ENCODE data around the gene SPTLC2.
A peak's percentile ranks its signal among the peaks of the same experiment; 100 is the strongest.
"Not testable (repeated sequence)": the region's sequence is repeated elsewhere in the genome, so short reads cannot be mapped to it uniquely, and the experiment has no call there.

SPTLC2 gene

DNA sequence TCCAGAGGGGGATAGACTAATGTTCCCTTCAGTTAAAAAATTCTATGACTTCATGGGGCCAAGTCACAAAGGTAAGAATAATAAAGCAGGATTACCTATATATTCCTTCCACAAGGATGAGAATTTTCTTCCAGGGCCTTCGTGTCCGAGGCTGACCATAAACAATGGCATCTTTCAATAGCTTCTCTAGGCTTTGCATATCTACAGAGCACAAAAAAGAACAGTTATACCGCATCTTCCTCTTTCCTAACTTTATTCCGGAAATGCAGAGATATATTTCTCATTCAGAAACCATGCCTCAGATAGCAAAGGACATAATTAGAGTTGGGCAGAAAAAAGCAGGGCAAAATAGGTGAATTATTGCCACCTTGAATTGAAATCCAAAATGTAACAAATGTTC is 59.5 kb downstream of the SPTLC2 start:
- Histone ChIP-seq H3K9me3 (no peaks in the 10 kb centered on the region), H4K20me1 (no peaks in the 10 kb centered on the region), H3K4me1 (peaks cover 8% of the 10 kb centered on the region; the same call in 1 of the 2 replicates), H3K27me3 (no peaks in the 10 kb centered on the region), H3K9ac (no peak overlapping the region), H3K4me3 (no peak overlapping the region), H3K27ac (no peak overlapping the region), H3K36me3 (peaks cover 68% of the 10 kb centered on the region), H3K4me2 (no peak overlapping the region)
- no peak for TF ChIP-seq Cebpa-rat (IDR thresholded peaks at IDR 0.05)

DNA sequence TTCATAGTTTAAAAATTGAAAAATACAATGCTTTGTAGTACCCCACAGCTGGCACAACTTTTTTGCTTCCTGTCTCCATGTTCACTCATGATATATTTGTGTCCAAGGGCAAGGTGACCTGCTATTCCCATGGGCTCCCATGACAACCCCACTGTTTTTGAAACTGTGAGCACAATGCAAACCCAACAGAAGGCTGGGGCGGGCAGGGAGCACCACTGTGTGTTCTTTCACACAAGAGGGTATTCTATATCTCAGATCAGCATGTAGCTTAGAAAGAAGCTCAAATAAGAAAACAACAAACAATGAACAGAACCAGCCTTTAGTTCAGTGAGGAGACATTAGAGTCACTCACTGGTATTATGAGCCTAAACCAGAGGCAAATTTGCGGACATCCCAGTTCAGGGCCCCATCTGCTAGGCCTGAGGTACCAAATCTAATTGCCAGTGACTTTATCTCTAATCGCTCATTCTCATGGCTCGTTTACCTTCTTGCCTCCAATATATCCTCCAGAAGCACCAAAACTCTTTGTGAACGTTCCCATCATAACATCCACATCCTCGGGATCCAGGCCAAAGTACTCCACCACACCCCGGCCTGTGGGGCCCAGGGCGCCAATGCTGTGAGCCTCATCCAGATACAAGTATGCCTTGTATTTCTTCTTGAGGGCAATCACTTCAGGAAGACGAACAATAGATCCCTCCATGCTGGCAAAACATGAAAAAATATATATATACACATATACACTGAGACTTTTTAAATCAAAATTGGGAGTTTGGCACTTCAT is 61.4 kb downstream of the SPTLC2 start:
- Histone ChIP-seq H3K9ac (no peak overlapping the region), H3K4me1 (peaks cover 8% of the 10 kb centered on the region; the same call in 1 of the 2 replicates), H3K4me2 (no peak overlapping the region), H4K20me1 (no peaks in the 10 kb centered on the region), H3K27me3 (no peaks in the 10 kb centered on the region), H3K9me3 (no peaks in the 10 kb centered on the region), H3K27ac (no peak overlapping the region), H3K4me3 (no peak overlapping the region), H3K36me3 (peaks cover 67% of the 10 kb centered on the region)
- TF ChIP-seq Cebpa-rat (IDR thresholded peaks at IDR 0.05): no peak

DNA sequence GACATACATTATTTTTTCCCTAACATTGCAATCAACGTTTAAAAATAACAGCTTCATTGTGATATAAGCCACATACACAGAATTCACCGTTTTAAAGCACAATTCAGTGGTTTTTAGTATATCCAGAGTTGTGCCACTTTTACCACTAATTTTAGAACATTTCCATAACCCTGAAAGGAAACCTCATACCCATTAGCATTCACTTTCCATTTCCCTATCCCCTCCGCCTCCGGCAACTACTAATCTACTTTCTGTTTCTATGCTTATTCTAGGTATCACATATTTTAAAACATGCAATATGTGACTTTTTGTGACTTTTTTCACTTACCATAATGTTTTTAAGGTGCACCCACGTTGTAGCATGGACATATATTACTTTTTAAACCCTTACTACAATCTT is 62.2 kb downstream of the SPTLC2 start:
- Histone ChIP-seq H3K9me3 (no peaks in the 10 kb centered on the region), H3K4me1 (peaks cover 8% of the 10 kb centered on the region; the same call in 1 of the 2 replicates), H3K4me3 (no peak overlapping the region), H3K36me3 (peaks cover 70% of the 10 kb centered on the region), H3K4me2 (no peak overlapping the region), H3K27ac (no peak overlapping the region), H4K20me1 (no peaks in the 10 kb centered on the region), H3K27me3 (no peaks in the 10 kb centered on the region), H3K9ac (no peak overlapping the region)
- no peak for TF ChIP-seq Cebpa-rat (IDR thresholded peaks at IDR 0.05)

GRCh38 chr14:77549451-77549850 is 67.0 kb downstream of the SPTLC2 start:
- TF ChIP-seq Cebpa-rat (IDR thresholded peaks at IDR 0.05): no peak
- Histone ChIP-seq H3K4me2 (no peak overlapping the region), H3K4me3 (no peak overlapping the region), H3K4me1 (no peaks in the 10 kb centered on the region), H3K36me3 (peaks cover 65% of the 10 kb centered on the region), H3K27me3 (no peaks in the 10 kb centered on the region), H3K9me3 (no peaks in the 10 kb centered on the region), H3K9ac (no peak overlapping the region), H3K27ac (no peak overlapping the region), H4K20me1 (no peaks in the 10 kb centered on the region)

DNA sequence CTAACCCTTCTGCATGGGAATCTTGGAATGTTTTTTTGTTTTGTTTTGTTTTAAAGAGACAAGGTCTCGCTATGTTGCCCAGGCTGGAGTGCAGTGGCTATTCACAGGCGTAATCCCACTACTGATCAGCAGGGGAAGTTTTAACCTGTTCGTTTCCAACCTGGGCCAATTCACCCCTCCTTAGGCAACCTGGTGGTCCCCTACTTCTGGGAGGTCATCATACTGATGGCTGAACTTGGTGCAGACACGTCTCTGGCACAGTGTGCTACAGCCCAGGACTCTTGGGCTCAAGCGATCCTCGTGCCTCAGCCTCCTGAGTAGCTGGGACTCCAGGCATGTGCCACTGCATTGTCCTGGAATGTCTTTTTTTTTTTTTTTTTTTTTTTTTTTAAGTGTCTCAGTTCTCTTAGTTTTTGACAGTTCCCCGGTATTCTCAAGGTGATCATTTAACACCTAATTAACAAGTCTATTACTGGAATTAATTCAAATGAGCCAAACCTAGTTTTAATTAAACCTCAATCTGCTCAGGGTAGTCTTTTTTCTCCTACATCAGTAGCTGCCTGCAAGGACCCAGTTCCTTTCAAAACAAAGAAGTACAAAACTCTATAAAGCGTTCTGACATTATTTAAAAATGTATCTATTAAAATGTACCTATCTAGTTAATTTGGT is 68.8 kb downstream of the SPTLC2 start:
- Histone ChIP-seq H3K4me2 (no peak overlapping the region), H3K27ac (no peak overlapping the region), H3K4me1 (peaks cover 8% of the 10 kb centered on the region), H3K9me3 (no peaks in the 10 kb centered on the region), H3K36me3 (peaks cover 61% of the 10 kb centered on the region), H3K27me3 (no peaks in the 10 kb centered on the region), H3K4me3 (no peak overlapping the region), H3K9ac (no peak overlapping the region), H4K20me1 (no peaks in the 10 kb centered on the region)
- TF ChIP-seq Cebpa-rat (IDR thresholded peaks at IDR 0.05): no peak

- H3K27me3 ChIP-seq, H3K9me3 ChIP-seq, H3K27ac ChIP-seq, H3K4me3 ChIP-seq, H4K20me1 ChIP-seq, H3K4me2 ChIP-seq, H3K9ac ChIP-seq: not testable (repeated sequence)
- peaks cover 27% of the 10 kb centered on the region for H3K4me1 ChIP-seq
- peaks cover 49% of the 10 kb centered on the region for H3K36me3 ChIP-seq
Observed at GRCh38 chr14:77545171-77545570, 71.3 kb downstream of the SPTLC2 start.

GRCh38 chr14:77544571-77544970 is 71.9 kb downstream of the SPTLC2 start:
- Histone ChIP-seq H3K27me3 (no peaks in the 10 kb centered on the region), H4K20me1 (no peaks in the 10 kb centered on the region), H3K4me2 (no peak overlapping the region), H3K4me3 (no peak overlapping the region), H3K4me1 (peaks cover 27% of the 10 kb centered on the region), H3K36me3 (peaks cover 43% of the 10 kb centered on the region), H3K27ac (no peak overlapping the region), H3K9ac (no peak overlapping the region), H3K9me3 (no peaks in the 10 kb centered on the region)
- TF ChIP-seq Cebpa-rat (IDR thresholded peaks at IDR 0.05): no peak

GRCh38 chr14:77543637-77544334 is 72.7 kb downstream of the SPTLC2 start:
- Histone ChIP-seq H3K4me2 (no peak overlapping the region; the same call in 1 of the 2 replicates), H3K4me3 (no peak overlapping the region), H3K4me1 (peaks cover 27% of the 10 kb centered on the region), H3K9me3 (no peaks in the 10 kb centered on the region), H3K9ac (no peak overlapping the region), H4K20me1 (no peaks in the 10 kb centered on the region), H3K36me3 (peaks cover 35% of the 10 kb centered on the region), H3K27ac (no peak overlapping the region), H3K27me3 (no peaks in the 10 kb centered on the region)
- no peak for TF ChIP-seq Cebpa-rat (IDR thresholded peaks at IDR 0.05)

DNA sequence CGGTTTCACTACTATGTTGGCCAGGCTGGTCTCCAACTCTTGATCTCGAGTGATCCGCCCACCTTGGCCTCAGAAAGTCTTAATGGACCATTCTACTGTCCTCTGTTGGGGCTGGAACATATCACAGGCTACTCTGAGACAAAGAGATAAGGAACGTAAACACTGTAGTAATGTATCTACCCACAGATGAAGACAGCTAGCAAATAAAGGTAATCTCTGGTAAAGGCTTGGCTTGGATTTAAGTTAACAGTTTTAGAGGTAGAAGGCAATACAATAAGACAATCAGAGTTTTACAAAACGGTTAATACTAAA is 73.2 kb downstream of the SPTLC2 start:
- peaks cover 29% of the 10 kb centered on the region for H3K36me3 ChIP-seq
- H3K27me3 ChIP-seq: no peaks in the 10 kb centered on the region
- H4K20me1 ChIP-seq: no peaks in the 10 kb centered on the region
- H3K9me3 ChIP-seq: no peaks in the 10 kb centered on the region
- no peak overlapping the region for H3K4me3 ChIP-seq
- no peak overlapping the region for H3K9ac ChIP-seq
- H3K4me2 ChIP-seq: peak overlapping the region; percentile 47
- peaks cover 27% of the 10 kb centered on the region for H3K4me1 ChIP-seq
- H3K27ac ChIP-seq: no peak overlapping the region
- no peak for TF ChIP-seq Cebpa-rat (IDR thresholded peaks at IDR 0.05)

All from BLaER1 (cell line).